Smooth muscle cell of the brain vasculature (primary cell): ENCODE results near the gene CASK.

Source experiments
- DNase-seq: peaks from one replicate; pipeline ENCODE4 v3.0.0-alpha.2; 2012; ENCODE audit warnings: low read depth, low spot score

Gene CASK

GRCh38 chrX:41588271-41588670 lies 335.1 kb downstream of the CASK start:
- DNase-seq = no peak

GRCh38 chrX:41580423-41581064 lies 342.8 kb downstream of the CASK start:
- no peak for DNase-seq

GRCh38 chrX:41563876-41564275 lies 359.5 kb downstream of the CASK start:
- no peak for DNase-seq

- peak; percentile 59 for DNase-seq
Observed at GRCh38 chrX:41561045-41561444, 362.3 kb downstream of the CASK start.

GRCh38 chrX:41559235-41560052 lies 363.9 kb downstream of the CASK start:
- peak; percentile 45 for DNase-seq

- no peak for DNase-seq
Observed at GRCh38 chrX:41558531-41558930, 364.8 kb downstream of the CASK start.

GRCh38 chrX:41556958-41557357 lies 366.4 kb downstream of the CASK start:
- DNase-seq = no peak

- no peak for DNase-seq
Observed at GRCh38 chrX:41553688-41554087, 369.7 kb downstream of the CASK start.

GRCh38 chrX:41548411-41548810 lies 374.9 kb downstream of the CASK start:
- DNase-seq = no peak

- no peak for DNase-seq
Observed at GRCh38 chrX:41543668-41544067, 379.7 kb downstream of the CASK start.

GRCh38 chrX:41543025-41543424 lies 380.3 kb downstream of the CASK start:
- no peak for DNase-seq

- no peak for DNase-seq
Observed at GRCh38 chrX:41542536-41542935, 380.8 kb downstream of the CASK start.

GRCh38 chrX:41542135-41542534 lies 381.2 kb downstream of the CASK start:
- no peak for DNase-seq

- no peak for DNase-seq
Observed at GRCh38 chrX:41541386-41541785, 382.0 kb downstream of the CASK start.

GRCh38 chrX:41538707-41539106 lies 384.6 kb downstream of the CASK start:
- no peak for DNase-seq

GRCh38 chrX:41530085-41530484 lies 393.3 kb downstream of the CASK start:
- DNase-seq = no peak

- no peak for DNase-seq
Observed at GRCh38 chrX:41529221-41529620, 394.1 kb downstream of the CASK start.

- DNase-seq = no peak
Observed at GRCh38 chrX:41528784-41529183, 394.6 kb downstream of the CASK start.

- DNase-seq = no peak
Observed at GRCh38 chrX:41526925-41527324, 396.4 kb downstream of the CASK start.

GRCh38 chrX:41526271-41526670 lies 397.1 kb downstream of the CASK start:
- DNase-seq = no peak

GRCh38 chrX:41522671-41523070 lies 400.7 kb downstream of the CASK start:
- DNase-seq = no peak

GRCh38 chrX:41522081-41522480 lies 401.3 kb downstream of the CASK start:
- DNase-seq = no peak

- no peak for DNase-seq
Observed at GRCh38 chrX:41519468-41519867, 403.9 kb downstream of the CASK start.
